Liver (tissue), 9 donors: Measurements from ENCODE around the gene SH3TC2. TPM values are rescaled to one million over a fixed set of nuclear protein-coding genes. Genes with fewer than 3 reads are reported as not detected.

Experiments used
- DNase-seq: peaks from one replicate; pipeline ENCODE4 v3.0.0-alpha.2; 2017; ENCODE audit warnings: low spot score
- H3K27ac ChIP-seq, 2 donors: one replicate each; pipeline ENCODE4 v1.7.0; 2013; ENCODE audit warnings: inconsistent platforms in 2 of 2, low read length in 2 of 2, control low read depth in 1 of 2, low read depth in 1 of 2, mild to moderate bottlenecking in 1 of 2
- H3K27me3 ChIP-seq, 4 donors: one replicate each; pipeline versions ENCODE4 v1.6.1 to v1.7.0; 2013; ENCODE audit warnings: low read length in 3 of 4, inconsistent platforms in 1 of 4, mild to moderate bottlenecking in 1 of 4, moderate library complexity in 1 of 4; ENCODE audit not compliant: control insufficient read depth in 4 of 4, insufficient read depth in 4 of 4
- H3K36me3 ChIP-seq, 4 donors: one replicate each; pipeline versions ENCODE4 v1.6.1 to v1.7.0; 2013; ENCODE audit warnings: low read length in 3 of 4, mild to moderate bottlenecking in 3 of 4, low read depth in 1 of 4, moderate library complexity in 1 of 4; ENCODE audit not compliant: control insufficient read depth in 4 of 4, insufficient read depth in 3 of 4
- H3K4me1 ChIP-seq, 4 donors: one replicate each; pipeline versions ENCODE4 v1.6.1 to v1.7.0; 2013; ENCODE audit warnings: low read length in 3 of 4, mild to moderate bottlenecking in 3 of 4, moderate library complexity in 1 of 4; ENCODE audit not compliant: control insufficient read depth in 4 of 4, insufficient read depth in 4 of 4
- H3K4me3 ChIP-seq, 3 donors: one replicate each; pipeline versions ENCODE4 v1.6.1 to v1.7.0; 2013; ENCODE audit warnings: low read length in 3 of 3, control low read depth in 1 of 3, low read depth in 1 of 3, mild to moderate bottlenecking in 1 of 3
- H3K9ac ChIP-seq, 2 donors: one replicate each; pipeline ENCODE4 v1.7.0; 2013; ENCODE audit warnings: low read length in 2 of 2, mild to moderate bottlenecking in 2 of 2, moderate library complexity in 2 of 2, control low read depth in 1 of 2, low read depth in 1 of 2
- H3K9me3 ChIP-seq, 4 donors: one replicate each; pipeline versions ENCODE4 v1.6.1 to v1.7.0; 2013; ENCODE audit warnings: low read length in 3 of 4; ENCODE audit not compliant: control insufficient read depth in 4 of 4
- EGR1 ChIP-seq, 2 donors: IDR thresholded peaks; 2 replicates each; pipeline ENCODE4 v1.6.1; 2016 to 2018; ENCODE audit warnings: antibody characterized with exemption in 2 of 2, low read depth in 2 of 2
- FOXA1 ChIP-seq: IDR thresholded peaks from 2 replicates; pipeline ENCODE4 v1.6.1; 2016; ENCODE audit warnings: antibody characterized with exemption
- FOXA2 ChIP-seq: IDR thresholded peaks from 2 replicates; pipeline ENCODE4 v1.6.1; 2016; ENCODE audit warnings: antibody characterized with exemption
- GABPA ChIP-seq, 2 donors: IDR thresholded peaks in 1 of 2; conservative IDR thresholded peaks in 1 of 2; 2 replicates each; pipeline ENCODE4 v1.6.1; 2016; ENCODE audit warnings: antibody characterized with exemption in 2 of 2, mild to moderate bottlenecking in 1 of 2, moderate library complexity in 1 of 2
- HNF4A ChIP-seq, 2 donors: conservative IDR thresholded peaks; 2 replicates each; pipeline ENCODE4 v1.6.1; 2016; ENCODE audit warnings: antibody characterized with exemption in 2 of 2, mild to moderate bottlenecking in 2 of 2
- HNF4G ChIP-seq: IDR thresholded peaks from 2 replicates; pipeline ENCODE4 v1.6.1; 2016; ENCODE audit warnings: antibody characterized with exemption
- JUND ChIP-seq, 2 donors: IDR thresholded peaks; 2 replicates each; pipeline ENCODE4 v1.6.1; 2016; ENCODE audit warnings: antibody characterized with exemption in 2 of 2
- NR2F2 ChIP-seq: IDR thresholded peaks from 2 replicates; pipeline ENCODE4 v1.6.1; 2016; ENCODE audit warnings: antibody characterized with exemption
- RAD21 ChIP-seq, 2 donors: IDR thresholded peaks; 2 replicates each; pipeline ENCODE4 v1.6.1; 2016; ENCODE audit warnings: antibody characterized with exemption in 2 of 2, mild to moderate bottlenecking in 2 of 2
- RXRA ChIP-seq, 2 donors: IDR thresholded peaks; 2 replicates each; pipeline ENCODE4 v1.6.1; 2017 to 2018; ENCODE audit warnings: antibody characterized with exemption in 2 of 2, mild to moderate bottlenecking in 1 of 2
- SP1 ChIP-seq: IDR thresholded peaks from 2 replicates; pipeline ENCODE4 v1.6.1; 2018; ENCODE audit warnings: antibody characterized with exemption, mild to moderate bottlenecking
- TAF1 ChIP-seq: conservative IDR thresholded peaks from 2 replicates; pipeline ENCODE4 v1.6.1; 2016; ENCODE audit warnings: antibody characterized with exemption, mild to moderate bottlenecking
- YY1 ChIP-seq: IDR thresholded peaks from 2 replicates; pipeline ENCODE4 v1.6.1; 2016; ENCODE audit warnings: antibody characterized with exemption, mild to moderate bottlenecking
- WGBS: extraction: QIAGEN DNeasy Blood & Tissue Kit; methylation state at CpG from one replicate; pipeline ENCODE4 v1.1.7; 2013; 5-methylcytosine and 5-hydroxymethylcytosine counted together
- polyA plus RNA-seq, 2 donors: library from polyadenylated mRNA; stranded (reverse) in 1 of 2; unstranded in 1 of 2; fragments of 200-250 nt in 1 of 2; fragments of >200 nt in 1 of 2; fragmentation: Nextera tagmentation in 1 of 2; extraction: Ambion mirVana in 1 of 2; gene quantifications; one replicate each; pipeline versions ENCODE4 v1.2.1 to v1.2.3, GENCODE V29; 2013 to 2015
- total RNA-seq, 2 donors: library from RNA; depleted of rRNA; stranded (reverse); fragments of >200 nt; gene quantifications; one replicate each; pipeline ENCODE4 v1.2.3, GENCODE V29; 2014
- TF ChIP-seq, protein P1 (sequence below): IDR thresholded peaks from 2 replicates; pipeline ENCODE4 v1.6.1; 2016; ENCODE audit warnings: antibody characterized with exemption
- TF ChIP-seq, protein P2 (sequence below): IDR thresholded peaks from 2 replicates; pipeline ENCODE4 v1.6.1; 2016; ENCODE audit warnings: antibody characterized with exemption, mild to moderate bottlenecking
- TF ChIP-seq, protein P3 (sequence below): fragments of 150-350 bp; IDR thresholded peaks from 2 replicates; pipeline ENCODE4 v1.5.1; 2017; ENCODE audit warnings: improper control_type of control experiment, low read depth, low read length; ENCODE audit not compliant: missing input control
- TF ChIP-seq, protein P4 (sequence below): IDR thresholded peaks from 2 replicates; pipeline ENCODE4 v1.6.1; 2016; ENCODE audit warnings: antibody characterized with exemption
- TF ChIP-seq, protein P5 (sequence below): IDR thresholded peaks from 2 replicates; pipeline ENCODE4 v1.6.1; 2016; ENCODE audit warnings: antibody characterized with exemption
- donor health status: healthy.
- donor health status: healthy.
- donor health status: healthy.
- donor health status: healthy.
- donor health status: healthy.

Gene SH3TC2
- total and polyA plus RNA-seq, 4 donors: 0.31 to 6.2 (median 0.57) TPM

DNA sequence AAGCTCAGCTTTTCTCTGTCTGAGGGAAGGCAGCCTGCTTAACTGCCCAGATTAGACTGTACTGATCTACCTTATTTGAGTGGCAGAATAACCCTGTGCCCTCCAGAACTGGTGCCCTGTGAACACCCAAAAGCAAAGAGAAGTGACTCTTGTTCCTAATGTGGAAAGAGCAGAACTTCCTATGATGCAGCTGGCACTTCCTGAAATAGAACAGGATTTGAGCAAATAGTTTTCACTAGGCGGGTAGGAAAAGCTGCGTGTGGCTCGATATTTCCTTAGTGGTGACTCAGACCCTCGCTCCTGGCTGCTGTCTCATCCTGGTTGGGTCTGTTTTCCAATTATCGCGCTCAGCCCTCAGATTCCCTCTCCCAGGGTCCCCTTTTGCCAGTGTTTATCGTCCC is 89.9 kb downstream of the SH3TC2 start:
- Histone ChIP-seq H3K4me1 (peaks cover 0 to 5% (median 1%) of the 10 kb centered on the region in 4 donors), H3K4me3 (no peak overlapping the region), H3K36me3 (no peaks in the 10 kb centered on the region), H3K9ac (no peak overlapping the region), H3K27me3 (no peaks in the 10 kb centered on the region), H3K27ac (no peak overlapping the region), H3K9me3 (no peaks in the 10 kb centered on the region)
- WGBS: 68% methylated on average over 7 of the region's 7 CpGs
- no peak for TF ChIP-seq RXRA (IDR thresholded peaks at IDR 0.05)
- TF ChIP-seq GABPA (IDR thresholded peaks at IDR 0.05 in 1 of 2, conservative IDR thresholded peaks at IDR 0.05 in 1 of 2): no peak
- peak; percentile 47 to 67 for TF ChIP-seq JUND (IDR thresholded peaks at IDR 0.05)
- TF ChIP-seq, protein P1, sequence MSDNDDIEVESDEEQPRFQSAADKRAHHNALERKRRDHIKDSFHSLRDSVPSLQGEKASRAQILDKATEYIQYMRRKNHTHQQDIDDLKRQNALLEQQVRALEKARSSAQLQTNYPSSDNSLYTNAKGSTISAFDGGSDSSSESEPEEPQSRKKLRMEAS: no peak
- TF ChIP-seq, protein P2, sequence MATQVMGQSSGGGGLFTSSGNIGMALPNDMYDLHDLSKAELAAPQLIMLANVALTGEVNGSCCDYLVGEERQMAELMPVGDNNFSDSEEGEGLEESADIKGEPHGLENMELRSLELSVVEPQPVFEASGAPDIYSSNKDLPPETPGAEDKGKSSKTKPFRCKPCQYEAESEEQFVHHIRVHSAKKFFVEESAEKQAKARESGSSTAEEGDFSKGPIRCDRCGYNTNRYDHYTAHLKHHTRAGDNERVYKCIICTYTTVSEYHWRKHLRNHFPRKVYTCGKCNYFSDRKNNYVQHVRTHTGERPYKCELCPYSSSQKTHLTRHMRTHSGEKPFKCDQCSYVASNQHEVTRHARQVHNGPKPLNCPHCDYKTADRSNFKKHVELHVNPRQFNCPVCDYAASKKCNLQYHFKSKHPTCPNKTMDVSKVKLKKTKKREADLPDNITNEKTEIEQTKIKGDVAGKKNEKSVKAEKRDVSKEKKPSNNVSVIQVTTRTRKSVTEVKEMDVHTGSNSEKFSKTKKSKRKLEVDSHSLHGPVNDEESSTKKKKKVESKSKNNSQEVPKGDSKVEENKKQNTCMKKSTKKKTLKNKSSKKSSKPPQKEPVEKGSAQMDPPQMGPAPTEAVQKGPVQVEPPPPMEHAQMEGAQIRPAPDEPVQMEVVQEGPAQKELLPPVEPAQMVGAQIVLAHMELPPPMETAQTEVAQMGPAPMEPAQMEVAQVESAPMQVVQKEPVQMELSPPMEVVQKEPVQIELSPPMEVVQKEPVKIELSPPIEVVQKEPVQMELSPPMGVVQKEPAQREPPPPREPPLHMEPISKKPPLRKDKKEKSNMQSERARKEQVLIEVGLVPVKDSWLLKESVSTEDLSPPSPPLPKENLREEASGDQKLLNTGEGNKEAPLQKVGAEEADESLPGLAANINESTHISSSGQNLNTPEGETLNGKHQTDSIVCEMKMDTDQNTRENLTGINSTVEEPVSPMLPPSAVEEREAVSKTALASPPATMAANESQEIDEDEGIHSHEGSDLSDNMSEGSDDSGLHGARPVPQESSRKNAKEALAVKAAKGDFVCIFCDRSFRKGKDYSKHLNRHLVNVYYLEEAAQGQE: no peak
- peak; percentile 15 for TF ChIP-seq SP1
- DNase-seq: no peak

DNA sequence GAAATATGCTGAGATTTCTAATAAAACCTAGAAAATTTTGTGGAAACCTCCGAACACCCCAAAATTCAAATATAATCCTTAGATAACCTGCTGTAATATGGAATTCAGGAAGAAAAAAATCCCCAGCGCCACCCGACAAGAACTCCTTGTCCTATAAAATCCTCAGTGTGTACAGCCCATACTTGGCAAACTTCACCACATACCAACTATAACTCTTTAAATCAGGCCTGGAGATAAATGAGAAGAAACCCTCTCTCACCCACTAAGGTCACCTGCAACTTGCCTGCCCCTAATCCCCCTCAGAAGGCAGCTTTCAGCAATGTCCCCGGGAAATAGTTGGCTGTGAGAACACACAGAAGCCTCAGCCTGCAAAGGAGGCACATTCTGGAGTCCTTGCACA is 90.5 kb downstream of the SH3TC2 start:
- H3K4me1 ChIP-seq: peaks cover 3 to 9% (median 5%) of the 10 kb centered on the region in 4 donors
- H3K36me3 ChIP-seq: no peaks in the 10 kb centered on the region
- H3K9me3 ChIP-seq: no peaks in the 10 kb centered on the region
- DNase-seq: no peak
- no peak for TF ChIP-seq SP1
- TF ChIP-seq, protein P3, sequence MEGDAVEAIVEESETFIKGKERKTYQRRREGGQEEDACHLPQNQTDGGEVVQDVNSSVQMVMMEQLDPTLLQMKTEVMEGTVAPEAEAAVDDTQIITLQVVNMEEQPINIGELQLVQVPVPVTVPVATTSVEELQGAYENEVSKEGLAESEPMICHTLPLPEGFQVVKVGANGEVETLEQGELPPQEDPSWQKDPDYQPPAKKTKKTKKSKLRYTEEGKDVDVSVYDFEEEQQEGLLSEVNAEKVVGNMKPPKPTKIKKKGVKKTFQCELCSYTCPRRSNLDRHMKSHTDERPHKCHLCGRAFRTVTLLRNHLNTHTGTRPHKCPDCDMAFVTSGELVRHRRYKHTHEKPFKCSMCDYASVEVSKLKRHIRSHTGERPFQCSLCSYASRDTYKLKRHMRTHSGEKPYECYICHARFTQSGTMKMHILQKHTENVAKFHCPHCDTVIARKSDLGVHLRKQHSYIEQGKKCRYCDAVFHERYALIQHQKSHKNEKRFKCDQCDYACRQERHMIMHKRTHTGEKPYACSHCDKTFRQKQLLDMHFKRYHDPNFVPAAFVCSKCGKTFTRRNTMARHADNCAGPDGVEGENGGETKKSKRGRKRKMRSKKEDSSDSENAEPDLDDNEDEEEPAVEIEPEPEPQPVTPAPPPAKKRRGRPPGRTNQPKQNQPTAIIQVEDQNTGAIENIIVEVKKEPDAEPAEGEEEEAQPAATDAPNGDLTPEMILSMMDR: no peak
- TF ChIP-seq, protein P4, sequence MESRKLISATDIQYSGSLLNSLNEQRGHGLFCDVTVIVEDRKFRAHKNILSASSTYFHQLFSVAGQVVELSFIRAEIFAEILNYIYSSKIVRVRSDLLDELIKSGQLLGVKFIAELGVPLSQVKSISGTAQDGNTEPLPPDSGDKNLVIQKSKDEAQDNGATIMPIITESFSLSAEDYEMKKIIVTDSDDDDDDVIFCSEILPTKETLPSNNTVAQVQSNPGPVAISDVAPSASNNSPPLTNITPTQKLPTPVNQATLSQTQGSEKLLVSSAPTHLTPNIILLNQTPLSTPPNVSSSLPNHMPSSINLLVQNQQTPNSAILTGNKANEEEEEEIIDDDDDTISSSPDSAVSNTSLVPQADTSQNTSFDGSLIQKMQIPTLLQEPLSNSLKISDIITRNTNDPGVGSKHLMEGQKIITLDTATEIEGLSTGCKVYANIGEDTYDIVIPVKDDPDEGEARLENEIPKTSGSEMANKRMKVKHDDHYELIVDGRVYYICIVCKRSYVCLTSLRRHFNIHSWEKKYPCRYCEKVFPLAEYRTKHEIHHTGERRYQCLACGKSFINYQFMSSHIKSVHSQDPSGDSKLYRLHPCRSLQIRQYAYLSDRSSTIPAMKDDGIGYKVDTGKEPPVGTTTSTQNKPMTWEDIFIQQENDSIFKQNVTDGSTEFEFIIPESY: no peak
- TF ChIP-seq TAF1: no peak
- TF ChIP-seq RAD21 (IDR thresholded peaks at IDR 0.05): no peak
- TF ChIP-seq JUND (IDR thresholded peaks at IDR 0.05): no peak
- TF ChIP-seq HNF4G: no peak
- TF ChIP-seq HNF4A (conservative IDR thresholded peaks at IDR 0.05): no peak
- TF ChIP-seq, protein P1: no peak
- no peak for TF ChIP-seq YY1
- no peak for TF ChIP-seq EGR1 (IDR thresholded peaks at IDR 0.05; ENCODE audit: low read depth in 2 of 2)
- no peak for TF ChIP-seq GABPA (IDR thresholded peaks at IDR 0.05 in 1 of 2, conservative IDR thresholded peaks at IDR 0.05 in 1 of 2)
- TF ChIP-seq FOXA1: no peak
- no peak for TF ChIP-seq FOXA2
- TF ChIP-seq, protein P2: no peak
- TF ChIP-seq NR2F2: no peak
- no peak for TF ChIP-seq RXRA (IDR thresholded peaks at IDR 0.05)
- TF ChIP-seq, protein P5, sequence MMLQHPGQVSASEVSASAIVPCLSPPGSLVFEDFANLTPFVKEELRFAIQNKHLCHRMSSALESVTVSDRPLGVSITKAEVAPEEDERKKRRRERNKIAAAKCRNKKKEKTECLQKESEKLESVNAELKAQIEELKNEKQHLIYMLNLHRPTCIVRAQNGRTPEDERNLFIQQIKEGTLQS: no peak
- H3K9ac ChIP-seq: no peak overlapping the region
- 96% methylated on average over 4 of the region's 4 CpGs for WGBS
- no peaks in the 10 kb centered on the region for H3K27me3 ChIP-seq
- H3K27ac ChIP-seq: no peak overlapping the region
- no peak overlapping the region for H3K4me3 ChIP-seq
